Smooth muscle cell of the coronary artery (primary cell): ENCODE results near the gene CPSF3. TPM values are rescaled to one million over a fixed set of nuclear protein-coding genes. Genes with fewer than 3 reads are reported as not detected.

Experiments used
- total RNA-seq: library from RNA; depleted of rRNA; stranded (reverse); fragments of >200 nt; gene quantifications from 2 replicates; pipeline ENCODE4 v1.2.3, GENCODE V29; 2014; ENCODE audit warnings: low replicate concordance

Gene CPSF3
- 35.9 and 37.9 TPM in 2 replicates for total RNA-seq

DNA sequence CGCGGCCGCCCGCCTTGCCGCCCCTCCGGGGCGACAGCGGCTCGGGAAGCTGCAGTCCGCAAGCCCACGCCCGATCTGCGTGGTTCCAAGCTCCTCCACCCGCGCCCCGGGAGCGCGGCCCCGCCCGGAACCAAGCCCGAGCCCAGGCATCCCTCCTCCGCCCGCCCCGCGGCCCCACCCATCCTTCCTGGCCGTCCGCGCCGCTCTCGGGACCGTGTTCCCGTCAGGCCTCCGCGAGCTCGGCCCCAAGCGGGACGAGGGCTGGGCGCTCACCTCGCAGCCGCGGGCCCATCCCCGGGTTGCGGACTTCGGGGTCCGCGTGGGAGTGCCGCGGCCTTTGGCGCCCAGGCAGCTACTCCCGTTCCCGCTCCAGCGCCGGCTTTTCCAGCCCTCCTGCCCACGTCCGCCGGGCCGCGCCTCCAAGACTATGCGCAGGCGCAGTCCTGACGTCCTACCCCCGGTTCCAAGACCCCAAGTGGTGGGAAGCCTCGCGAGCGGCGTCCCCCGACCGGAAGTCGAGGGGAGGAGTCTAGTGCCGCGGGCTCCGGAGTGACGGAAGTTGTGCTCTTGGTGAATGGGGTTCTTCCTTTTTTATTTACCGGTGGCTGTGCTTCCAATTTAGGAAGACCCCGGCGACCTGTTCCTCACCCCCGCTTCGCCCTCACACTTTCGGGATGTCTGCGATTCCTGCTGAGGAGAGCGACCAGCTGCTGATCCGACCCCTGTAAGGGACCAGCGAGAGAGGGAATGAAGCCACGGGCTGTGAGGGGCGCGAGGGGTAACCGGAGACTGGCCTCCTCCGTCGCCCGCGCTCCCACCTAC is at the start of gene CPSF3, which contains the start of gene ITGB1BP1:
Gene CPSF3 (plus strand): TSS at position 555 of the 822 bp plus-strand sequence. CDS start 120 bp downstream, at position 675.
Gene ITGB1BP1 (minus strand): TSS at position 429 of the 822 bp plus-strand sequence. CDS start 4,831 bp downstream, outside the sequence.

DNA sequence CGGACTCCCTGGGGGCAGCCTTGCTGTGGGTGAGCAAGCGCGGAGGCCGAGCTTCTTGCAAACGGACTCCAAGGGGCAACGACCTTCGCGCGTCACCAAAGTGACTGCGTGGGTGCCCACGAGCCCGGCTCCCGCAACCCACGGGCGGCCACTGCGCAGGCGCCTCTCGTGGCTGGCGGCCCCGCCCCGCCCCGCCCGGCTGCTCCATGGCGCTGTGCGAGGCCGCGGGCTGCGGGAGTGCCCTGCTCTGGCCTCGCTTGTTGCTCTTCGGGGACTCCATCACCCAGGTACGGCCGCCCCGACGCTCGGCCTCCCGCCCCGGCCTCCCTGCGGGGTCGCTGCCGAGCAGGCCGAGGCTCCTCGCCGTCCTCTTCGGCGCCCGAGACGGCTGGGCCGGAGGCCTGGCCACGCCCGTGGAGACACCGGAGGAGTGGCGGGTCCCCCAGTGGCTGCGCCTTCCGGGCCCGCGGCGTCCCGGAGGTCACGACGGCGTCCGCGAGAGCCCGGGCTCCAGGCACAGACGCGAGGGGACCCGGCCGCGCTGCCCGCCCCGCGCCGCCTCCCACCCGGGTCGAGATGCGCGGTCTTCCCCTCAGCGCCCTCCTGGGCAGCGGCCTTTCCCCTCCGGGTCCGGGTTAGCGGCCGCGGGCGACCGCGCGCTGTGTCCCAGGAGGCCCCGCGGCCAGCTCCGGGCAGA is 51.1 kb downstream of the CPSF3 start, which contains the start of gene IAH1:
Gene IAH1 (plus strand): TSS at position 191 of the 697 bp plus-strand sequence. CDS start 16 bp downstream, at position 207.

Other genes starting within 250 kb of the CPSF3 start
- 18.6 and 48.1 TPM in 2 replicates for gene ASAP2, start 216.8 kb upstream of the CPSF3 start, total RNA-seq
- gene ITGB1BP1, start 126 bp upstream of the CPSF3 start, total RNA-seq, result 39.1 and 63.3 TPM in 2 replicates
- 63.9 and 82.0 TPM in 2 replicates for gene IAH1, start 50.9 kb downstream of the CPSF3 start, total RNA-seq
- 43.4 and 74.4 TPM in 2 replicates for gene ADAM17, start 132.2 kb downstream of the CPSF3 start, total RNA-seq
- gene YWHAQ, start 207.3 kb downstream of the CPSF3 start, total RNA-seq, result 232 and 254 TPM in 2 replicates